Astrocyte (in vitro differentiated cells and primary cell): ENCODE data around the gene MAS1.

Source experiments
- CTCF ChIP-seq: IDR thresholded peaks from 2 replicates; pipeline ENCODE4 v1.5.1; 2011; ENCODE audit warnings: low read depth, mild to moderate bottlenecking, inconsistent platforms, low read length, moderate library complexity; ENCODE audit not compliant: insufficient read depth
- EZH2 ChIP-seq: IDR thresholded peaks from 2 replicates; pipeline ENCODE4 v1.6.1; 2012; ENCODE audit warnings: mild to moderate bottlenecking, low read length, inconsistent platforms; ENCODE audit not compliant: insufficient read depth

- TF ChIP-seq CTCF (no peak), EZH2 (no peak)
Measured at GRCh38 chr6:159875194-159875593, 15.6 kb upstream of the MAS1 start.
